Measurements from ENCODE around the gene ABR. TPM values are rescaled to one million over a fixed set of nuclear protein-coding genes. Genes with fewer than 3 reads are reported as not detected.

The ABR gene
- total RNA-seq, 1 donor from 2014 or later: 119 TPM

Small RNAs within 50 kb of the gene (microRNA-seq; reads per million reads assigned to microRNA genes)
- gene MIR3183 (ENCODE audit: borderline number of aligned reads): 2.2 reads per million

Other genes starting within 250 kb of the ABR start
- gene NXN, start 200.2 kb downstream of the ABR start, total RNA-seq: 85.2 to 93.6 TPM (median 86.4 TPM) in 3 replicates
- gene TIMM22, start 182.9 kb downstream of the ABR start, total RNA-seq: 10.0 to 13.1 TPM (median 10.3 TPM) in 3 replicates
- not detected in 3 replicates for gene BHLHA9, start 90.5 kb upstream of the ABR start, total RNA-seq
- not detected in 3 replicates for gene TRARG1, start 99.7 kb upstream of the ABR start, total RNA-seq
- gene YWHAE, start 220.2 kb upstream of the ABR start, total RNA-seq: 362 to 407 TPM (median 372 TPM) in 3 replicates

All from chondrocyte (in vitro differentiated cells).